Urothelium cell line (cell line): ENCODE data around the gene CDH5.

Source experiments
- DNase-seq: peaks from one replicate; pipeline ENCODE4 v3.0.0; 2011; ENCODE audit warnings: low spot score, mixed read lengths
- FAIRE-seq: peaks from 2 replicates; lab custom pipeline; 2011; peaks lifted over from hg19 to GRCh38; lab: Jason Lieb, UNC

Gene CDH5

GRCh38 chr16:66409156-66409555 is 42.7 kb downstream of the CDH5 start:
- FAIRE-seq (no peak), DNase-seq (no peak)

DNA sequence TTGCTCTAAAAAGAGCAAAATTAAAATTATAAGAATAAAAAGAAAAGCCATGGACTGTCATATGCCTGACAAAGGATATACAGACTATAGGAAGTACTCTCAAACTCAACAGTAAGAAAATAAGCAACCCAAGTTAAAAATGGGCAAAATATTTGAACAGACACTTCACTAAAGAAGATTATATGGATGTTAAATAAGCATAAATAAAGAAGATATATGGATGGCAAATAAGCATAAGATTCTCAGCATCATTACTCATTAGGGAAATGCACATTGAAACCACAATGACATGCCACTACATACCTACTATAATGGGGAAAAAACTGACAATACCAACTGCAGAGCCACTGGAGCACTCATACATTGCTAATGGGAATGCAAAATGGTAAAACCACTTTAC is 45.7 kb downstream of the CDH5 start:
- DNase-seq (no peak), FAIRE-seq (no peak)

- DNase-seq (no peak), FAIRE-seq (no peak)
Measured at GRCh38 chr16:66414891-66415290, 48.4 kb downstream of the CDH5 start.

- DNase-seq (no peak), FAIRE-seq (no peak)
Measured at GRCh38 chr16:66416136-66416535, 49.6 kb downstream of the CDH5 start.

- DNase-seq: no peak
Measured at GRCh38 chr16:66416939-66417700, 50.6 kb downstream of the CDH5 start.

GRCh38 chr16:66418165-66418962 is 51.9 kb downstream of the CDH5 start:
- no peak for FAIRE-seq
- DNase-seq: no peak

More at GRCh38 chr16:66416939-66417700, 50.6 kb downstream of the CDH5 start:
- FAIRE-seq: no peak

DNA sequence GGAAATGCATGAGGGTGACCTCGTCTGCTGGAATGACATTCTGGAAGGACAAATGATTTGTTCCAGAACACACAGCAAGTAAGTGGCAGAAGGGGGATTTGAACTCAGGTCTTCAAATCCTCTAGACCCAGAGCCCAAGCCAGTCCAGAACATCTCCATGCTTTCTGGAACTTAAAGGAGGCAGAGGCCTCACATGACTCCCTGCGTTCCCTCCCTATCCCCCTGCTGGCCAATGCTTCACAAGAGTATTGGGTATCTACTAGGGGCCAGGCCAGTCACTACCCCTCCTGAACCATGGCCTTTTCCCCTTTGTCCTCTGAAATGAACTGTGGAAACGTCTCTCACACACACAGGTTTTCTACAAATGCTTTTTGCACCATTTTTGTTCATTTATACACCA is 53.0 kb downstream of the CDH5 start:
- FAIRE-seq: no peak
- no peak for DNase-seq

GRCh38 chr16:66420396-66420795 is 53.9 kb downstream of the CDH5 start:
- FAIRE-seq: no peak

GRCh38 chr16:66421891-66422290 is 55.4 kb downstream of the CDH5 start:
- no peak for FAIRE-seq
- no peak for DNase-seq

More at GRCh38 chr16:66420396-66420795, 53.9 kb downstream of the CDH5 start:
- DNase-seq: no peak

- FAIRE-seq (no peak), DNase-seq (no peak)
Measured at GRCh38 chr16:66422366-66422765, 55.9 kb downstream of the CDH5 start.

- no peak for DNase-seq
- no peak for FAIRE-seq
Measured at GRCh38 chr16:66423177-66423576, 56.7 kb downstream of the CDH5 start.

DNA sequence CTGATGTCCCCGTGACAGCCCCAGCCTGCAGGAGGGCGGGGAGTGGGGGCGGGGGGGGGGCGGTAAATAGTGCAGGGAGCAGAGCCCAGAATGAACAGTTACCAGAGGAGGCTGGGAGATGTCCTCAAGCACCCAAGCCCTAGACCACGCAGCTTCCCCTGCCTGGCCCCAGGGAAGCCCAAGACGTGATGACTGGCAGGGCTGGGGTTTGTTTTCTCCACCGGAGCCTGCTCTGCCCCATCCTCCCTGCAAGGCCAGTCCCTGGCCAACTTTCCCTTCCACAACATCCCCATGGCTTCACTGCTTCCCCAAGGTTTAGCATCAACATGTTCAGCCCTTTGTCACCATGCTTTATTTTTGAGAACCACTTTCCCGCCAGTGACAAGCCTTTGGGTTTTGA is 59.2 kb downstream of the CDH5 start:
- no peak for DNase-seq
- FAIRE-seq: no peak

DNA sequence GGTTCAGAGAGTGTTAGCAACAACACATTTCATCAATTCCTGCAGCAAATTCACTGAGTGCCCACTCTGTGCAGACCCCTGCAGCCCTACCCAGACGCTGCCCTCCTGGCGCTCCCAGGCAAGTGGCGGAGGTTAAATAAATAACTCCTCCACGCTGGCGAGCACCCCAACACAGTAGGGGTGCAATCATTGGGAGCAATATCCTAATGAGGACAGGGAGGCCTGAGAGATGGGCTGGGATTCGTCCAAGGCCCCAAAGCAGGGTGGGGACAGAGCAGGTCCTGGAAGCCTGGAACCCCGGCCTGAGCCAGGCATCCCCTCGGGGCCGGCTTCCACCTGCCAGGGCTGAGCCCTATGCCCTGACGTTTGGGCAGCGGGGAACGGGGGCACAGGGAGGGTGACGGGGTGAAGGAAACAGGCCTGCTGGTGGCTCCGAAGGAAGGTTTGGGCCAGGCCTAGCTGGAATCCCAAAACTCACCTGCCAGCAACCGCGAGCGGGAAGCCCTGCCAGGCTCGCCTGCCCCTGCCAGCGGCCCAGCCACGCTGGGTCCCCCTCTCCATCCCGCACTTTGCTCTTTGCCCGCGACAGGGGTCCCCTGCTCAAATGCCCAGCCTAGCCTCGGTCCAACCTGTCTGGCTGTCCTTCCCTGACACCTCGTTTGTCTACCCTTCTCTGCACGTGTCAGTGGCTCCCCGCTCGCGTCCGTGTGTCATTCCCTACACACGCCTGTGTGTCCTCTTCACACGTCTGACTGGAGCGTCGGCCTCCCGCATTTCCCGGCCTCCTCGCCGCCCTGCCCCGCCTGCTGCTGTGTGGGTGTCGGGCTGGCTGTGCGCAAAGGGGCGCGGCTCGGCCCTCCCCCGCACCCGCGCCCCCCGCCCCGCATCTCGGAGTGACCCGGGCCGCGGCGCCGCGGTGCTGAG is 59.9 kb downstream of the CDH5 start:
- DNase-seq (peak; percentile 58), FAIRE-seq (peak; percentile 27)

GRCh38 chr16:66427036-66427860 is 60.8 kb downstream of the CDH5 start, which contains the start of gene BEAN1:
Gene BEAN1 (plus strand): TSS chr16:66427295. CDS start chr16:66437677, 10,382 bp downstream.
- FAIRE-seq (no peak), DNase-seq (peak; percentile 76)

DNA sequence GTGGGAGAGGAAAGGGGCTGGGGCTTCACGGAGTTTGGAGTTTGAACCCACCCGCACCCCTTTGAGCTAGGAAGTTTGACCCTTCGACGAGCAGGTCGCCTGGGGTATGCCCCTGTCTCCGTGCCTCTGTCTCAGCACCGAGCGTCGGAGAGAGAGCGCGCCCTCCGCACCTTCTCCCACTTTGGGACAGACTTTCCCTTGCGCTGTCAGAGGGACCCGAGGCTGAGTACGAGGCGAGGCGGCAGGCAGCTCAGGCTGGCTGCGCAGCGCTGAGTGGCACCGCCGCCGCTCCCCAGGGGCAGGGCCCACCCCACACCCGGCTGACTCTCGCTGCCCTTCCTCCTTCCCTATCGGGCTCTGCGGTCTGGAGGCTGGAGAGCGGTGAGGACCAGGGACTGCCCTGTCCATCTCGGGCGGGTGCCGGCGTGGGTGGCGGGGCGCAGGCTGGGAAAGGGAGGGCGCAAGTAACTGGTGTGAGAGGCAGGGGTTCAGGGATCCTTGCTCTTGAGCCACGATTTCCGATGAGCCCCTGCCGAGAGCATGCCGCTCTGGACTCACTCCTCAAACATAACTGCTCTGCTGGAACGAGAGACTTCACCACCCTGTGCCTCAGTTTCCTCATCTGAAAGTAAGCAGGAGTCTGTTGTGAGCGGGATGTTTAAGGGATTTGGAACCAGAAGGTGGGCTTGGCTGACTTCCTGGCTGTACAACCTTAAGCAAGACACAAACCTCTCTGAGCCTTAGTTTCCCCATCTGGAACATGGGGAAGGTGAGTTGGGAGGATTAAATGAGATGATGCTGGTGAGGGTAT is 61.6 kb downstream of the CDH5 start:
- FAIRE-seq: no peak
- DNase-seq: no peak

- no peak for DNase-seq
- FAIRE-seq: no peak
Measured at GRCh38 chr16:66428682-66429251, 62.3 kb downstream of the CDH5 start.

GRCh38 chr16:66429290-66429962 is 62.9 kb downstream of the CDH5 start:
- FAIRE-seq (peak; percentile 17), DNase-seq (no peak)

DNA sequence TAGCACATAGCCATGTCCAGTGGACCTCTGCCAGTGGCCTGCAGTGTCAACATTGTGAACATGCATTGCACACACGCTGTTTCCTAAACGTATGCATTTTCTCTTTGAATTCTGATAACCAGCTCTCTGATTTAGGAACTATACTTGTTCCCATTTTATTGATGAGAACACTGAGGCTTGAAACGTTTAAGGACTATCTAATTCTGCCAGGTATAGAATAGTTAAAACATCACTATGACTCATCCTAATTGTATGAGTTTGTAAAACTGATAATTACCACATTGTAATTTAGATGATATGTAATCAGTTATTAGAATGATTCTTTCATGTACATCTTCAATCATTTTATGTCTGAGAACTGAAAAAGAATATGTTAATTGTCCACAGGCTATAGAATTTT is 63.7 kb downstream of the CDH5 start:
- DNase-seq: no peak
- FAIRE-seq: peak; percentile 17
